GM21737 (cell line): Measurements from ENCODE around the gene RAPGEF5.

Experiments
- ATAC-seq: cut with Tn5 transposase; IDR thresholded peaks from one replicate; pipeline ENCODE4 v1.9.1; 2021; ENCODE audit warnings: mild to moderate bottlenecking, moderate library complexity; ENCODE audit not compliant: unreplicated experiment

The RAPGEF5 gene

DNA sequence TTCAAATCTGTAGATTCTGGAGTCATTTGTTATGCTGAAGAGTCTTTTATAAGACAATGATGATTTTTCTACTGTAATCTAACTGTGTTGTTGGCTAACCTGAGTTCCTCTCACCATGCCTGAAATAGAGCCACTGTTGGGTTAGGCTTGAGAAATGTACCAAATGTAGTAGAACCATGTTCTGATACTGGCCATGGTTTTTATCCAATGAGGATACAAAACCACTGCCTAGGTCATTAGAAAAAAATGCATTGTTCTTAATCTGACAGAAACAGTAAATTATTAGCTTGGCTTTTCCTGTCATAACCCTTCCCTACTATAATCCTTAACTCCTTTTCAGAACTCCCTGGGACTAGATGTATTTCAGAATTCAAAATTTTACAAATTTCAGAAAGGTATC is 86.6 kb downstream of the RAPGEF5 start:
- ATAC-seq: no peak

DNA sequence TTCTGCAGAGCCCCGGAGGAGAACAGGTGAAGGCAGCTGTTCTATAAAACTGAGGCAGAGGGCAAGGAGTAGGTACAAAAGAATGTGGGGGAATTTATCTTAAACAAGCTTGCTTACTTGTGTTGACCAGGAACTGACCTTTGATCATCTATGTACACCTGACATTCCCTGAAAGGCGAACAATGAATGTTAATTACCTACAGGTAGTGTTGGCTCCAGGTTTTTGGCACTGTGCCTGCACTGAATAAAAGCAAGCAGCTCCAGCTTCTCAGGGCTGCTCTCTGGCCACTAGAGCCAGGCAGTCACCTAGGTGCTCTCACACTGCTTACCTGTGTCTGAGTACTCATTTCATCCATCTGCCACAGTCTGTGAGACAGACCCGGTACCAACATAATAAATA is 87.0 kb downstream of the RAPGEF5 start:
- no peak for ATAC-seq

DNA sequence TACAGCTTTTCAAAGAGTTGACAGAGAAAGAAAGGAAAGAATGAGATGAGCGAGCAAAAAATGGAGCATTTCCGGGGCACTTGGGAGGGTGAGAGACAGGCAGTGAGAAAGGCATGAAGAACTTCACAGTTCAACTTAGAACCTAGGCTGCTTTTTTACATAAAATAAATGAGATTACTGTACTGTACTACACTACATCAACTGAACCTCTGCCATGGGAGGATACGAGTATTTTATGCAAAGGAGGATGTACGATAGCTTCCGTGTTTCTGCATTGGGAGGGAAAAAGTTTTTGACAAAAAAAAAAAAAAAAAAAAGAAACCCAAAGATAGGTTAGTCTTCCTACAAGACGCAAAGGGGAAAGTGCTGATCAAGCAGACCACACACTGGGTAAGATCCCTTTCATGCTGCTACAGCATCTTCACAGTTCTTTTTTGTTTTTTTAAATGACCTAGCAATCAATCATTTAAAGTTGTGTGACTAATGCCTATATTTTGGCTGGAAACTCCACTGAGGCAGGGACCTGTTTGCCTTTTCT is 88.0 kb downstream of the RAPGEF5 start:
- ATAC-seq: no peak

DNA sequence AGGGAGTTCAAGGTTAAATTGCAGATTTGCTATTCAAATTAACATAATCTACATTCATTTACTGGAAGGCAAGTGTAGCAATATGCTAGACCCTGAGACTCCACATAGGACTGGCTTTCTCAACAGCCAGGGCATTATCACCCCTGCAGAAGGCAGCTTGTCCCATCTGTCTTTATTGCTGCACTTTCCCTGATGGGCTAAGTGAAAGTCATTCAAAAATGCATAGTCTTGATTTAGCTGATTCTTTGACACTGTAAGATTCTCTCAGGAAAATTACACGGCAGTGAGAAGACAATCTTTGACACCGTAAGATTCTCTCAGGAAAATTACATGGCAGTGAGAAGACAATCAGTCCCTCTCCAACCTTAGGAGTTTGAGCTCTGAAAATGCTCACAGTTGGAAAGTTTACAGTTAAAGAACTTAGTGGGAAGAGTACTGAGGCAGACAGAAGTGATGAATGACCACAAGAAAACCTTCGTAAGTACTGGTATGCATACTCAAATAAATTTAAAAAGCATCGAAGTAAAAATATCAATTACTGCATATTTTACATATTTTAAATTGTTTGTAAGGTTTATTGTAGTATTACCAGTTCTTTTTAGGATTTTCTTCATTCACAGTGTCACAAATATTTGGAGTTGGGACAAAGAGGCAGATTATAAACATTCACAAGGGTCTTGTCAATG is 88.9 kb downstream of the RAPGEF5 start:
- ATAC-seq: no peak

DNA sequence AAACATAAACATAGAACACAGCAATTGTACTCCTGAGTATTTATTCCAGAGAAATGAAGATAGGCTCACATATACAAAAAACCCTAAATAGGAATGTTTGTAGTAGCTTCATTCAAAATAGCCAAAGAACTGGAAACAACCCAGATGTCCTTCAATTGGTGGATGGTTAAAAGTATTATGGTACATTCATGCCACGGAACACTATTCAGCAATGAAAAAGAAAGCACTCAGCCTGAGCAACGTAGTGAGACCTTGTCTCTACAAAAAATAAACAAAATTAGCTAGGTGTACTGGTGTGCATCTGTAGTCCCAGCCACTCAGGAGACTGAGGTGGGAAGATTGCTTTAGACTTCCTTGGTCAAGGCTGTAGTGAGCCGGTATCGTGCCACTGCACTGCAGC is 94.4 kb downstream of the RAPGEF5 start:
- ATAC-seq: no peak

DNA sequence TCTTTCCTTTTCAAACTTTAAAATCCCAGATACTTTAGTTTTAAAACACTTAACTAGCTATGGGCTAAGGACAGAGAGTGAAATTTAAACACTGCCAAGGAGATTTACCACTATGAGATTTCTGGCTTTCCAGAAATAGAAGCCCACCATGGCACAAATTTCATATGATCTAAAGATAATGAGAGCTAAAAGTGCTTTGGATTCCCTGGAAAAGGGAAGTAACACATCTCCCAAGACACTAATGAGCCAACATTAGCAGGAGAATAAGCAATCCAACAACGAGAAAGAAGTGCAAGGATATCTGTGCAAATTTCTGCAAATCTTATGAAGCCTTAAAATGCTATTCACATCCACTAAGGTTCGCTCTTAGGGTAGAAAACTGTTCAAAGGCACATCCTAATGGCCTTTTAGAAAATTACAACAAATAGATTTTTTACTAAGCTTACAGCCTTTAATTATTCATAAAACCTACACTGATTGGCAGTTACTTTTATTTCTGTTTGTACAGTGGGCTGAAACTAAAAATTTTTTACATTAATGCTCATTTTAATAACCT is 100.3 kb downstream of the RAPGEF5 start:
- no peak for ATAC-seq

DNA sequence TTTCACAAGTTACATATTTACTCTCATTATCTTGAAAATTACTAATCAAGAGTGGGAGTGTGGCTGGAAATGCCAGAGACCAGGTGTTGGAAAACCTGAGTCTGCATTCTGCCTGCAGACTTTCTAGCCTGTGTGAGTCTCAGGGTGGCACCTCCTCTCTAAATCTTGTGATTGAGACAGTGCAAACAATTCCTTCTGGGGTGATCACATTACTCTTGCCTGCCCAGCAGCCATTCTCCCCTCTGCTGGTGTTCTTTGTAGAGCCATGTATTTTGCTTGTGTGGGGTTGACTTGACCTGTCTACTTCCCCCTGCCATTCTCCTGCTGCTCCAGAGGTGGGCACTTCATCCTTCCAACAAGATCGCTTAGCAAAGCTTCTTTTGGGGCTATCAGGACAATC is 101.1 kb downstream of the RAPGEF5 start:
- no peak for ATAC-seq

DNA sequence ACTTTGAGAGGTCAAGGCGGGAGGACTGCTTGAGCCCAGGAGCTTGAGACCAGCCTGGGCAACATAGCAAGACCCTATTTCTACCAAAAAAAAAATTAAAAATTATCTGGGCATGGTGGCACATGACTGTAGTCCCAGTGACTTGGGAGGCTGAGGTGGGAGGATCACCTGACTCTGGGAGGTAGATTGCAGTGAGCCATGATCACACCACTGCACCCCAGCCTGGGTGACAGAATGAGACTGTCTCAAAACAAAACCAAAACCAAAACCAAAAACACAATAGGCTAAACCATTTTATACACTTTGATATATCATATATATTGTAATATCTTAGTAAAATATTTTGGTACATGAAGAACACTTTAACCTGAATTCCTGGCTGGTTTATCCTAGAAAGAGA is 101.6 kb downstream of the RAPGEF5 start:
- no peak for ATAC-seq

DNA sequence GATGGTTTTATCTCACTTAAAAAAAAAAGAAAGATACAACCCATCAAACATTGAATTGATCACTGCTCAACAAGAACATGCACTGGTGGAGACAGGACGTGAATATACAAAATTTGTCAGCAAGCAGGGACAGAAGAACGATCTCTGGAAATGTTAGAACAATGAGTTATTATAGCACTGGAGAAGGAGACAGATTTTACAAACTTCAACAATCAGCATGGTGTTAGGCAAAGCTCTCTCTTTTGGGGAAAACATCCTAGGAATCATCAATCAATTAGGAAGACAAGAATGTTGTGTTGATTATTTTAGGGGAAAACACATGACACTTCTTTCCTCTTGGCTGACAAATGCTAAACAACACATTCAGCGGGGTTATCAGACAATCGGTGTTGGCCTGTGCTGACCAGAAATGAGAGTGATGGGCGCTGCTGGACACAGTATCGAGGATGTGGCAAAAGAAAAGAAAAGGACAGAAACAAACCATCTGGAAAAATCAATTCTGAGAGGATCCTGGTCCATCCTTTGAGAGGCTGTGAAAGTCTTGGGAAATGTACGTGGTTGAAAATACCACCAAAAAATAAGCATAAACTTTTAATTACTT is 103.9 kb downstream of the RAPGEF5 start:
- ATAC-seq: no peak

DNA sequence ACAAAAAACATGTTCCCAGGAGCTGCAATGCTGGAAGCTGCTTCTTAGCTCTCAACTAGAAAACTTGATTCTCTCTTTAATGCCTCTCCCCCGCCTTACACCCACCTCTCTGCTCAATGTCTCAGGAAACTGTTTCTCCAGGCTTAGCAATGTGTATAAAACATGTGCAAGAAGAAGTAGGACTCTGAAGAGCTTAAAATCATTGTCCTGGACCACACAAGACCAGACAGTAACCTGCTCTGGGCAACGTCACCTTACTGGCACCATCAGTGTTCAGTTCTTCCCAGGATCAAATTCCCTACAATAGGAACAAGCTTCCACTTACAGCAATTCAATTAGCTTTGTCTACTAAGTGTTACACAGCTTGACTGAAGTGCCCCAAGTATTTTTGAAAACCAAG is 104.9 kb downstream of the RAPGEF5 start:
- no peak for ATAC-seq

DNA sequence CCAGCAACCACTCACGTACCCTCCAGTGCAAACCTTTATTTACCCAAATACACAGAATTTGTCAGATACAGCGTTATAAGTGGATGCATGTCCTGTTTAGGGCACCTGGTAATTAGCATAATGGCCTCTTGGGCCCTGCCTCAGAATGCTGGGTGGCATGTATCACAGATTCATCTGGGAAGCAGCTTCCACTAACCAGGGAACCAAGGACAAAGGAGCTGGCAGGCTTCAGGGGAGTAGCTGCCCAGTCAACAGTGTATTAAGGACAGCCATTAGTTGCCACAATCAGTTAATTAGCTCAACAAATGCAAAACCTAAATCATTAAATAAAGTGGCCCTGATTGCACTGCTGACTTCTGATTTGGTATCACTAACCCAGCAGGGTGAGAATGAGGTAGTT is 105.7 kb downstream of the RAPGEF5 start:
- no peak for ATAC-seq

DNA sequence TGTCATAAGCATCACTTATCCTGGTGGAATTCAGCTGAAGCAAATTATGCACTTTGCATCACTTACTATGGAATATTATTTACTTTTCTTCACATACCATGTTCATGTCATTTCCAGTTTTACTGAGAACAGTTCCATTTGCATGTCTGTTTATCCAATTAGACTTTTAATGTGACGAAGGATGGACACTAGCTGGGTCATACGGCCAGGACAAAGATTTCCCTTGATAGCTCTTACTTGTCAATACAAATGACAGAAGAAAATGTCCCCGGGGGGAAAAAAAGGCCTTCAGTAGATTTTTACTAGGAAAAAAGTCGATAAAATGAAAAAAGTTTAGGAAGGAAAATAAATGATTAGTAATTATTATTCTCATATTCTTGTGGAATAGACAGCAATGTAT is 106.6 kb downstream of the RAPGEF5 start:
- ATAC-seq: no peak

DNA sequence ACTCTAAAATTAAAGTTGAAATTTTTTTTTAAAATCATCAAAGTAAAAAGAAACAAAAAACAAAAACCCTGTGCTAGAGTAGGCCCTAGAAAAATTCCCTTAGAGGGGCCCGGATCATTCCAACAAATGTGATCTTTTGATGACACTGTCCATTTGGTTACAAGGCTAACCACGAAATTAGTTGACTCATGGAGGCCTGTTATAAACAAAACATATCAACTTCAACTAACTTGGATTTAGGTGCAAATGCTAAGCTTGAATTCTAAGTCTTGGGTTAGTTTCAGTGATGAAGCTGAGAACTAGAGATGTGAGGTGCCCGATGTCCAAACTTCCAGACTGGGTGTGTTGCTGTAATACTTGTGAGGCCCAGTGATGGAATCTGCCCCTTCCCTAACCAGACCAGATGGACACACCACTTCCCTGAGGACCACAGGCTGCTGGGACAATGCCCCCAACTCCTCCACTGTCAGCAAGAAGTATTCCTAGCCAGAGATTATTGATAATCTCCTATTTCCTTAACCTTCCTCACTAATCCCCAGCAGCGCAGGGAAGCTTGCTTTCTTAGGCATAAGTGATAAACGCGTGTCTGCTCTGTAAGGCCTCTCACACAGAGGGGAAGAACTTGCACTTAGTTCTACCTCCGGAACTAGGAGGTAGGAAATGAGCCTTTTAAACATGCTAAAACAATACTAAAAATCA is 108.7 kb downstream of the RAPGEF5 start:
- no peak for ATAC-seq

DNA sequence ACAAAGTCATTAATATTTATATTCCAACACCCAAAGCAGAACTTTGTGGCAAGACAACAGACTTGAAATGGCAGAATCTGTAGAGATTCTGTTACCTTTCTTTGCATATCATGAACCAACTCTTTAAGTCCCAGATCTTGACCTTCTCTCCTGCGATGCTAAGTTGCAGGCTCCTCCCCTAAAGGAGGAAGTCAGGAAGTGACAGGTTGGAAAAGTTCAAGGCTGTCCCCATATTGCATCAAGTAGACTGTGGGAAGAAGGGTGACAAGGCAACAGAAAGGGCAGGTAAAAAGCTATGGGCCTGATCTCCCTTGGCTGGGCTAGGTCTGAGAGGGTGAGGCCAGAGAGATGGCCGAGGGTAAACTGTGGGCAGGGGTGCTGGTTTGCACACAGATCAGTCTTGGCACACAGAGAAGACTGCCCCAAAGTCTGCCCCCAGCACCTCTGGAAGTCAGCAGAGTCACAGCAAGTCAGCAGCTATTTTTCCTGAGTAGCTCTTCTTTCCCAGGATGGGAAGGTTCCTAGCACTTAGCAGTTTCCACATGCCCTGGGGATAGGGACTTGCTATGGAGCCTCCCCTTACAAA is 115.1 kb downstream of the RAPGEF5 start:
- ATAC-seq: no peak

DNA sequence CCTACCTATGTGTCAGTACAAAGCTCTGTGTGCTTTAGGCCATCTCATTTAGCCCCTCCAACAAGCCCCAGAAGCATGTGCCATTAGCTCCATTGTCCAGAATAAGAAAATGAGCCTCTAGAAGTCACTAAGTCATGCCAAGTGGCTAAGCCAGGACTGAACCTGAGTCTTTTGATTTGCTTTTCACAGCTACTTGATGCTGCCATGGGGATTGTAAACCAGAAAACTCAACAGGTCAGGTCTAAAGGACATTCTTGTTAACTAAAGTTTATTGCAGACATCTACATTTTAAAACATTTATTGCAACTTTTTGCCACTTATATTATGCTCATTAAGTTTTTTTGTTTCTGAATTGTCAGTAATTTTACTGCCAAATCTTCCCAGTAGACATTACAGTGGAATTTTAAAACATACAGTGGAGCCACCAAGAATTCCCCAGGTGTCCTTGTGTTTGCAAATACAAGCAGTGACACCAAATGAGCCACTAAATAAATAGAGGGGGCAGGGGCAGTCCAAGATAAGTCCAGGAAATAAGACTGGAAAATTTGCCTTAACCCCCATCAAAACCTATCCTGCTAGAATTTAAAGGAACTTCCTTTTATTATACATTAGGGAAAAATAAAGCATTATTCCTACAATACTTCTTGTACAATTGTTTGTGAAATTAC is 115.9 kb downstream of the RAPGEF5 start:
- ATAC-seq: no peak

DNA sequence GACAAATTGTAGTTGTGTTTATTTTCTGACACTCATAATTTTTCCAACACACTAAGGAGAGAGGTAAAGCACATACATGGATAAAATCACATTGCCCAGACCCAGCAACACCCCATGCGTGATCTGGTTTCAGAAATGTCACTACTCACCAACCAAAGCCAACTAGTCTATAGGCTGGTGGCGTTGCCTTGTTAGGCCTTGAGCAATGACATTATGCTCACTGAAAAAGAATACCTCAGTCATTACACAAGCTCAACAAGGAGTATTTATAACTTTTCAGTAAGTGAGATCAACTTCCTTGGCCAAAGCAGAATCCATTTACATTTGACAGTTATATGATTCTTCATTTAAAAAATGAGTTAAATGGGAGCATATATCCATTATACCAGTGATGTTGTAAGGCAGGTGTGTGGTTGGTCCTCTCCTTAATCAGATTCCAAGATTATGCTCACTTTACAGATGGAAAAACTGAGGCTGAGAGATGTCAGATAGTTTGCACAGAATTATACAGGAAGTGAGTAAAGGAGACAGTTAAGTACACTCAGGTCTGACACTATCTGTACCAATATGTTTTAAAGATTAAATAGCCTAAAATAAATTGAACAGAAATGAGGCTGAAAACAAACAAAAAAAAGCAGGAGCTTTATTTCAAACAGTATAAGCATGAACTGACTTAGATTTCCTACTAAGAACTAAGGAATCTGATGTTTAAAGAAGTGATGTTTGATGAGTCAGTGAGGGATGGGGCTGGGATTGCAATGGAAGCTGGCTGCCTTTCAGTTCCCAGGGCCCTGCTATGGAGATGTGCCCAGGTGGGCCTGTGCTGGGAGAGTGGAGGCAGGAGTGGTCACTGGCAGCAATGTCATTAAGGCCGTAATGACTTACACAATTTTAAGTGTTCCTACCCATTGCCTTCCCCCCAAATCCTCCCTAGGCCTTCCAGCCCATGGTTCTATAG is 118.3 kb downstream of the RAPGEF5 start:
- no peak for ATAC-seq

DNA sequence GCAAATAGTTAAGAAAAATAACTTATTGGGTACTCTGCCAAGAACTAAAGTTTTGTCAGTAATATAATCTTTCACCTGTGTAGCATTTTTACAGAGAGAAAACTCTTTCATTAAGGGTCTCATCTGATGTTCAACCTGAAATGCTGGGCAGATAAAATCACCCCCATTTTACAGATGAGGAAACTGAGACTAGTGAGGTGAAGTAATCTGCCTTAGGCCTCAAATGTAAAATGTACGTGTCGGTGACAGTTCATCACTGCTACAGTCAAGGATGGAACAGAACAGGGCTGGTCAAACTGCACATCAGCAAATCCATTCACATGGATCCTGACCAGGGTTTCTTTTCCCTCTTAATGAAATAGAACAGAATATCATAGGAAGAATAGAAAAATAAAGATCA is 121.8 kb downstream of the RAPGEF5 start:
- ATAC-seq: no peak

DNA sequence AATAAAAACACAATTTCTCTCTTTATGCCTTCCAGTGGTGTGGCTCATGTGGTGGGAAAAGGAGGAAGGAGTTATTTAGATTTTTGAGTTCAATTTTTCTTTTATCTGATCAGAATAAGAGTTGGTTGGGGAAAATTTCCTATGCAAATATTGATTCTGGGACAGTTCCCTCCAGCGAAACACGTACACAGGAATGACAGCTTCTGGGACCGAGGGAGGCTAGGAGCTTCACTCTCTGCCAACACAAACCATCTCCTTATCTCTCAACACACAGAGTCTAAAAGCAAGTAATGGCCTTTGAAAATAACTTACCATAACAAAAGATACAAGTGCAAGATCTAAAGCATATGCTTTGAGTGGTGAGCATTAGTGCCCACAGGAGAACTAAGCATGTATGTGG is 122.7 kb downstream of the RAPGEF5 start:
- no peak for ATAC-seq

DNA sequence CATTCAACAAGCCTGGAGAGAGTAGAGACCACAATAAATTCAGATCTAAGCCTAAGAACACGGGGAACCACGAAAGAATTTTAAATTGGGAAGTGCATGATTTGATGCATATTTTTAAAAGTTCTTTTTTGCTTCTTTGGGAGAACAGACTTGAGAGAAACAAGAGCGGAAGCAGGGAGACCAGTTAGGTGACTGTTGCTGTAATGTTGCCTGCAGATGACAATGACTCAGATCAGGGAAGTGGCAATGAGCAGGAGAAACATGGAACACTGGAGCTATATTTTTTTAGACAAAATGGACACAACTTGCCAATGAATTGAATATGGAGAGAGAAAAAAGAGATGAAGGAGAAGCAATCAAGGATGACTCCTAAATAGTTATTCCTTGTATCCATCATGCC is 125.1 kb downstream of the RAPGEF5 start:
- no peak for ATAC-seq

DNA sequence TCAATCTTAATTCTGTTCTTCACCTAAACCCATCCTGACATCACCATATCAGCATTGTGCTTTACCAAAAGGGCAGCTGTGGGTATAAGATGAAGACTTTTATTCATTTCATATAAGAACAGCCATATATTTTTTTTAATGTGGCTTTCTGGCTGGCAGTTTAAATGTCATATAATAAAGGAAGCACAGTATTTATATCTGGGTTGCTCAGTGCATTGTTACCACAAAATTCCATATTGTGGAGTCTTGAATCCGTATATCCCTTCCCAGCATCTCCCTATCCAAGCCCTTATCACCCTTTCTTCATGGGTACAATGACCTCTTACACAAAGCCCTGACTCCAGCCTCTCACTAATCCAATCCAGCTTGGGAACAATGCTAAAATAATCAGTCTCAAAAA is 125.8 kb downstream of the RAPGEF5 start:
- no peak for ATAC-seq
